ENCODE results near the gene CEP164.

CEP164 gene

DNA sequence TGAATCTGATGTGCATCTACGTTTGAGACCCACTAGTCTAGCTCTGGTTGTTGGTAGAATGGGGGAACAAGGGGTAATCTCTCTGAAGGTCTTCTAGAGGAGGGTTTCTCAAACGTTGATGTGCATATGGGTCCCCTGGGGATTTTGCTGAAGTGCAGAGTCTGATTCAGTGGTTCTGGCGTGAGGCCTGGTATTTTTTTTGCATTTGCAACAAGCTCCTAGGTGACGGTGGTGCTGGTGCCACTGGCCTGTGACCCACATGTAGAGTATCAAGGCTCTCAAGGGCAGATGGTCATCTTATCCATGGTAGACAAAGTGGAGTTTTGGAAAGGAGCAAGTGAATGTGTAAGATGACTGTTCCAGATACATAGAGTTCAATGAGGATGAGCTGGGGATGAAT, 97.1 kb downstream of the CEP164 start:
- DNase-seq, result no peak

DNA sequence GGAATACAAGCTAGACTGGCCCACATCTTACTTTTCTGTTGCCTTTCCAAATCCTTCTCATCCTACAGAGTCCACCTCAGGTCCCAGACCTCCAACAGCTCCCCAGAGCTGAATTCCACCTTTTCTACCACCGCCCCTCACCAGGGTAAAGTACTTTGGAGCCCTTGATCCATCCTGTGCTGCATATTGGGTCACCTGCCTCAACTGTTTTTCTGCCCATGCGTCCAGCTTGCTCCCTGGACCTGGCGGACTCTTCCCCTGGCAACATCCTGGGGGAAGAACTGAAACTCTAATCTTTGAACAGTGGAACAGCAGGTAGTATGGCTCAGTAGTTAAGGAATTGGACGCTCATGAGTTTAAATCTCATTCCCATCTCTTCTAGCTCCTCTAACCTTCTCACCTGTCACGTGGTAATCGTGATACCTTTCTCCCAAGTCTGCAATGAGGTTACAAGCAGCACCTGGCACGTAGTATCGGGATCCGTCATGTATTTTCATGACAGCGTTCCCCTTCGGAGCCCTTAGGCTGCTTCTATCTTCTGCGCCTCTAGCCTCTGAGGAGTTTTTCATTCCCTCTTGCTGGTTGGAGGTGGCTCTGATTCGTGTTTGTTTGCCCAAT, 98.1 kb downstream of the CEP164 start:
- no peak for DNase-seq

GRCh38 chr11:117426297-117426685, 98.6 kb downstream of the CEP164 start:
- peak; percentile 72 for DNase-seq

DNA sequence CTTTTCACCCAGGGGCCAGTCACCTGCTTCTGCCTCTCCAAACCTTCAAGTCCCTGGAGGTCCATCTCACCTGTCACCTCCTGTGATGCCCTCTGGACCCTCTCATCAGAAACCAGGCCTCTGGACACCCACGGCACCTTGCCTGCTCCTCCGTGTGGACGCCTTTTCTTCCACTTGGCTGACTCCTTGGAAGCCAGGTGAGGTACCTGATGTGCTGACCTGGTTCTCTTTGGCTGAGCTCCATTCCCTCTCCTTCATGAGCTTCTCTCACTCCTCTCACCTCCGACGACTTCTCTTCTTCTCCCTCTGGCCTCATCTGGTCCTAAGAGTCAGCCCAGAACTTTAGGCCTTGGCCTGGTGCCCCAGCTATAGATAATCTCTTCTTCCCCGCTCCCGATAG, 99.3 kb downstream of the CEP164 start:
- DNase-seq, result no peak

DNA sequence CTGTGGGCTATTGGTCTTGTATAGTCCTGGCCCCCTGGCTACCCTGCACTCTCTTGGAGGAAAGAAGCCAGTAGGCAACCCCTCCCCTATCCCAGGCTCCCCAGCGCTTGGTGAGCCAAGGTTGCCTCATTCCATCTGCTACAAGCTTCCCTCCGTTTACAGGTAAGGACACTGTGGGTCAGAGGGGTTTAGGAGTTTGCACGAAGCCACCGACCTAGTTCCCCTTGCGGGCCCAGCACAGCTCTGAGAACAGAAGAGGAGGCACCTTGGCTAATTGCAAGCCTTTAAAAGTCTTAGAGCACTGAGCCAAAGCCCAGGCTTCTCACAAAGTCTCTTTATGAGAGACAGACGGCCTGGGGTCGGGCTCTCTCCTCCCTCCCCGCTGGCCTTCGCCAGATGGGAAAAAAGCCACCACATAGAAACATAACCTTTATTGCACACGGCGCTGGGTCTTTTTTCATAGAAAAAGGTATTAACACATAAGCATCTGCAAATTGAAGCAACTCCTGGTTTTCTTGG, 99.8 kb downstream of the CEP164 start:
- no peak for DNase-seq

GRCh38 chr11:117428186-117428855, 100.7 kb downstream of the CEP164 start:
- no peak for DNase-seq

DNA sequence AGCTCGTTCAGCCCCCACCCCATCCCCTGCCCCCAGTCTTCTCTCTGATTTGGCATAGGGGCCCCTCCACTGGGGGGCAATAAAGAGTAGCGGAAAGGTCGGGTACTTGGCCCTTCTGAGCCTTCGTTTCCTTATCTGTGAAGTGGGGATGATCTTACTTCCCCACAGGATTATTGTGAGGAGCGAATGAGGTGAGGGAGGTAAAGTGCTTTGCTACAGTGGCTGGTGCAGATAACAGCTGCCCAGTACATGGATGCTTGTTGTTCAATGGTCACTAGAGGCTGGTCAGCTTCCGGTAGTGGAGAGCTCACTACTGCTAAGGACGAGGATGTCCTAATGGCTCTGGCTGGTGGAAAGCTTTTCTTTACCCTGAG, 101.2 kb downstream of the CEP164 start:
- no peak for DNase-seq

GRCh38 chr11:117430293-117430955, 102.8 kb downstream of the CEP164 start:
- DNase-seq, result no peak

GRCh38 chr11:117431436-117431835, 103.8 kb downstream of the CEP164 start:
- DNase-seq, result no peak

DNA sequence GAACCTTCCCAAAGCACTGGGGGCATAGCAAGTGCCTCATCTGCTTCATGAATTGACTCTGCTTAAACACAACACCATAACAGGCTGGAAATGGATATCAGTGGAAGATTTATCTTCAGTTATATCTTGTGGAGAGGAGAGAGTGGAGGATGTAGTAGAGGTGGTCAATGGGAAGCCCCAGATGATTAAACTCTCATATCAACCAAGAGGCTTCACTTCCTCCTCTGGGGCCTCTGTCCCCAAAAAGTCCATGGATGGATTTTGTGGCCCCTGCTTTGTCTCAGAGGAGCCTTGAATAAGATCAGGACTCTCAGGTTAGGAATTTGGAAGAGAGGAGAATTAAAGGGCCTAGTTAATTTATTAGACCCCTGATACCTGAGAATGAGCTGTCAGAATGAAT, 106.1 kb downstream of the CEP164 start:
- DNase-seq, result no peak

GRCh38 chr11:117434481-117434880, 106.8 kb downstream of the CEP164 start:
- no peak for DNase-seq

DNA sequence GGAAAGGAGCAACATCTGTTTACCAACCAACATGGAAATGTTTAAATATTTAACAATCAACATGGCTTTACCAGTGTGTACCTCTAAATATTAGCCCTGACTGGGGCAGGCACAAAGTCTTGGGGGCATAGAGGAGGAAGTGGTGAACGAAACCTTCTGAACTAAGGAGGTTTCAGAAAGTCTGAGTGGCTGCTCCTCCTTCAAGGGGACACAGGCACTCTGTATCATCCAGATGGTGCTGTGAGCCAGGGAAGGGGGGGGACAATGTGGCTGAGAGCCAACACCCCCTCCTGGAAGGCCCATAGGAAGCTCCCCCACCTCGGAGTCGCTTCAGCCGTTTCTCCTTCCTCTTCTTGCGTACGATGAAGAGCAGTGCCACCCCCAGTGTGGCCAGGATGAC, 107.7 kb downstream of the CEP164 start:
- DNase-seq, result no peak

GRCh38 chr11:117437041-117437790, 109.6 kb downstream of the CEP164 start:
- no peak for DNase-seq

DNA sequence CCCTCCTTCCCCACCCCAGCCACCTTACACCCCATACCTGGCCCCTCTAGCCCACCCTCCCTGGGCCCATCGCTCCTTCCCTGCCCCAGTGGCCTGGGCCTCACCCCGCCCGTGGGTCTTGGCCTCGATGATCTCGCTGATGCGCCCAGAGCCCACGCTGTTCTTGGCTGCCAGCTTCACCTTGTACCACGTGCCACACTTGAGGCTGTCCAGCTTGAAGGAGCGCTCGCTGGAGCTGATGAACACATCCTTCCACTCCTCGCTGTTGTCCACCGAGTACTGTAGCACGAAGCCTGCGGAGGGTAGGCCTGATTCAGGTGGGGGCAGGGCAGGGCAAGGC, 110.1 kb downstream of the CEP164 start:
- DNase-seq, result no peak

GRCh38 chr11:117438371-117439000, 110.8 kb downstream of the CEP164 start:
- no peak for DNase-seq

GRCh38 chr11:117439256-117439655, 111.6 kb downstream of the CEP164 start:
- DNase-seq, result no peak

GRCh38 chr11:117440258-117440657, 112.6 kb downstream of the CEP164 start:
- DNase-seq, result no peak

- DNase-seq, result no peak
Measured at GRCh38 chr11:117441146-117441975, 113.7 kb downstream of the CEP164 start.

DNA sequence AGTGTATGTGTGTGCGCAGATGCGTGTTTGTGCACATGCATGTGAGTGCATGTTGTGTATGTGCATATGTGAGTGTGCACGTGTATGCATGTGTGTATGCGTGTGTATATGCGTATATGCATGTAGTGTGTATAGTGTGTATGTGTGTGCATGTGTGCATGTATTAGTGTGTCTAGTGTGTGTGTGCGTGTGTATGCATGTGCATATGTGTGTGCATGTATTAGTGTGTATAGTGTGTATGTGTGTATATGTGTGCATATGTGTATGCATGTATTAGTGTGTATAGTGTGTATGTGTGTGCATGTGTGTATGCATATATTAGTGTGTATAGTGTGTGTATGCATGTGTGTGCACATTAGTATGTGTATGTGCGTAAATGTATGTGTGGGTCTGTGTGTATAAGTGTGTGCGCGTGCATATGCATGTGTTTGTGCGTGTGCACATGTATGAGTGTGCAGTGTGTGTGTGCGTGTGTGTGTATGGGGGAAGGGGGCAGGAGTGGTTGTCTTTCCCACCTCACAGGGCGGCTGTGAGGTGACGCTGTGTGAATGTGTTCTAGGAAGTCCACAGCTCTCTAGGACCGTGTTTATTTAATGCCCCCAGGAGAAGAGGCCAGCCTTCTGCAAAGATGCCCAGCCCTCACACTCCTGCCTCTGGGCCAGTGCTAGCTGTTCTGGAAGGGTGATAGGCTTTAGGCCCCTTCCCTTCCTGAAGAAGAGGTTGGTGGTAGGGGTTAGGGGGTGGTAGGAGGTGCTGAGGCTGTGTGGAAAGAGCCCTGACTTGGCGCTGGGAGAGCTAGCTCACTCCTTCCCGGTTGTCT, 114.6 kb downstream of the CEP164 start:
- DNase-seq, result no peak

DNA sequence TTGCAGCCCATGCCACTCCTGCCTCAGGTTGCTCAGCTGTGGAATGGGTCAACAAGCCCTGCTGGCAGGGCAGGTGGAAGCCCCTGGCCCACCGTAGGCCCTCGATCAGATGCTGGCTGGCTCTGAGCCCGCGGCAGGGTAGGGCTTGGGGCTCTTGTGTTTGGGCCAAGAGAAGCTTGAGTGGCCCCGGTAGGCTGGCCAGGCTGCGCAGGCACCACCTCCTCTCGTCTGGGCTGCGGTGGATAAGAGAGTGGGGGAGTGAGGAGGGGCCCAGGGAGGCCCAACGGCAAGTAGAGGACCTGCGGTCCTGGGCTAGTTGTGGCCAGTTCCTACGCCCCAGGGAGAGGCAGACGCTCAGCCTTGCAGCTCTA, 115.2 kb downstream of the CEP164 start:
- no peak for DNase-seq

Data from hematopoietic multipotent progenitor cell treated with erythropoietin and hydrocortisone succinate and interleukin-3 and kit ligand, for 6 days (in vitro differentiated cells).